Liver (tissue), 9 donors: ENCODE measurements around the gene SREK1IP1. TPM values are rescaled to one million over a fixed set of nuclear protein-coding genes. Genes with fewer than 3 reads are reported as not detected.
"Not testable (repeated sequence)": the region's sequence is repeated elsewhere in the genome, so short reads cannot be mapped to it uniquely, and the experiment has no call there.

ENCODE experiments used
- DNase-seq: peaks from one replicate; pipeline ENCODE4 v3.0.0-alpha.2; 2017; ENCODE audit warnings: low spot score
- H3K27ac ChIP-seq, 2 donors: one replicate each; pipeline ENCODE4 v1.7.0; 2013; ENCODE audit warnings: inconsistent platforms in 2 of 2, low read length in 2 of 2, control low read depth in 1 of 2, low read depth in 1 of 2, mild to moderate bottlenecking in 1 of 2
- H3K27me3 ChIP-seq, 4 donors: one replicate each; pipeline versions ENCODE4 v1.6.1 to v1.7.0; 2013; ENCODE audit warnings: low read length in 3 of 4, inconsistent platforms in 1 of 4, mild to moderate bottlenecking in 1 of 4, moderate library complexity in 1 of 4; ENCODE audit not compliant: control insufficient read depth in 4 of 4, insufficient read depth in 4 of 4
- H3K36me3 ChIP-seq, 4 donors: one replicate each; pipeline versions ENCODE4 v1.6.1 to v1.7.0; 2013; ENCODE audit warnings: low read length in 3 of 4, mild to moderate bottlenecking in 3 of 4, low read depth in 1 of 4, moderate library complexity in 1 of 4; ENCODE audit not compliant: control insufficient read depth in 4 of 4, insufficient read depth in 3 of 4
- H3K4me1 ChIP-seq, 4 donors: one replicate each; pipeline versions ENCODE4 v1.6.1 to v1.7.0; 2013; ENCODE audit warnings: low read length in 3 of 4, mild to moderate bottlenecking in 3 of 4, moderate library complexity in 1 of 4; ENCODE audit not compliant: control insufficient read depth in 4 of 4, insufficient read depth in 4 of 4
- H3K4me3 ChIP-seq, 3 donors: one replicate each; pipeline versions ENCODE4 v1.6.1 to v1.7.0; 2013; ENCODE audit warnings: low read length in 3 of 3, control low read depth in 1 of 3, low read depth in 1 of 3, mild to moderate bottlenecking in 1 of 3
- H3K9ac ChIP-seq, 2 donors: one replicate each; pipeline ENCODE4 v1.7.0; 2013; ENCODE audit warnings: low read length in 2 of 2, mild to moderate bottlenecking in 2 of 2, moderate library complexity in 2 of 2, control low read depth in 1 of 2, low read depth in 1 of 2
- H3K9me3 ChIP-seq, 4 donors: one replicate each; pipeline versions ENCODE4 v1.6.1 to v1.7.0; 2013; ENCODE audit warnings: low read length in 3 of 4; ENCODE audit not compliant: control insufficient read depth in 4 of 4
- EGR1 ChIP-seq, 2 donors: IDR thresholded peaks; 2 replicates each; pipeline ENCODE4 v1.6.1; 2016 to 2018; ENCODE audit warnings: antibody characterized with exemption in 2 of 2, low read depth in 2 of 2
- FOXA1 ChIP-seq: IDR thresholded peaks from 2 replicates; pipeline ENCODE4 v1.6.1; 2016; ENCODE audit warnings: antibody characterized with exemption
- FOXA2 ChIP-seq: IDR thresholded peaks from 2 replicates; pipeline ENCODE4 v1.6.1; 2016; ENCODE audit warnings: antibody characterized with exemption
- GABPA ChIP-seq, 2 donors: IDR thresholded peaks in 1 of 2; conservative IDR thresholded peaks in 1 of 2; 2 replicates each; pipeline ENCODE4 v1.6.1; 2016; ENCODE audit warnings: antibody characterized with exemption in 2 of 2, mild to moderate bottlenecking in 1 of 2, moderate library complexity in 1 of 2
- HNF4A ChIP-seq, 2 donors: conservative IDR thresholded peaks; 2 replicates each; pipeline ENCODE4 v1.6.1; 2016; ENCODE audit warnings: antibody characterized with exemption in 2 of 2, mild to moderate bottlenecking in 2 of 2
- HNF4G ChIP-seq: IDR thresholded peaks from 2 replicates; pipeline ENCODE4 v1.6.1; 2016; ENCODE audit warnings: antibody characterized with exemption
- JUND ChIP-seq, 2 donors: IDR thresholded peaks; 2 replicates each; pipeline ENCODE4 v1.6.1; 2016; ENCODE audit warnings: antibody characterized with exemption in 2 of 2
- NR2F2 ChIP-seq: IDR thresholded peaks from 2 replicates; pipeline ENCODE4 v1.6.1; 2016; ENCODE audit warnings: antibody characterized with exemption
- RAD21 ChIP-seq, 2 donors: IDR thresholded peaks; 2 replicates each; pipeline ENCODE4 v1.6.1; 2016; ENCODE audit warnings: antibody characterized with exemption in 2 of 2, mild to moderate bottlenecking in 2 of 2
- RXRA ChIP-seq, 2 donors: IDR thresholded peaks; 2 replicates each; pipeline ENCODE4 v1.6.1; 2017 to 2018; ENCODE audit warnings: antibody characterized with exemption in 2 of 2, mild to moderate bottlenecking in 1 of 2
- SP1 ChIP-seq: IDR thresholded peaks from 2 replicates; pipeline ENCODE4 v1.6.1; 2018; ENCODE audit warnings: antibody characterized with exemption, mild to moderate bottlenecking
- TAF1 ChIP-seq: conservative IDR thresholded peaks from 2 replicates; pipeline ENCODE4 v1.6.1; 2016; ENCODE audit warnings: antibody characterized with exemption, mild to moderate bottlenecking
- YY1 ChIP-seq: IDR thresholded peaks from 2 replicates; pipeline ENCODE4 v1.6.1; 2016; ENCODE audit warnings: antibody characterized with exemption, mild to moderate bottlenecking
- WGBS: extraction: QIAGEN DNeasy Blood & Tissue Kit; methylation state at CpG from one replicate; pipeline ENCODE4 v1.1.7; 2013; 5-methylcytosine and 5-hydroxymethylcytosine counted together
- polyA plus RNA-seq, 2 donors: library from polyadenylated mRNA; stranded (reverse) in 1 of 2; unstranded in 1 of 2; fragments of 200-250 nt in 1 of 2; fragments of >200 nt in 1 of 2; fragmentation: Nextera tagmentation in 1 of 2; extraction: Ambion mirVana in 1 of 2; gene quantifications; one replicate each; pipeline versions ENCODE4 v1.2.1 to v1.2.3, GENCODE V29; 2013 to 2015
- total RNA-seq, 2 donors: library from RNA; depleted of rRNA; stranded (reverse); fragments of >200 nt; gene quantifications; one replicate each; pipeline ENCODE4 v1.2.3, GENCODE V29; 2014
- TF ChIP-seq, protein P1 (sequence below): IDR thresholded peaks from 2 replicates; pipeline ENCODE4 v1.6.1; 2016; ENCODE audit warnings: antibody characterized with exemption
- TF ChIP-seq, protein P2 (sequence below): fragments of 150-350 bp; IDR thresholded peaks from 2 replicates; pipeline ENCODE4 v1.5.1; 2017; ENCODE audit warnings: improper control_type of control experiment, low read depth, low read length; ENCODE audit not compliant: missing input control
- TF ChIP-seq, protein P3 (sequence below): IDR thresholded peaks from 2 replicates; pipeline ENCODE4 v1.6.1; 2016; ENCODE audit warnings: antibody characterized with exemption
- TF ChIP-seq, protein P4 (sequence below): IDR thresholded peaks from 2 replicates; pipeline ENCODE4 v1.6.1; 2016; ENCODE audit warnings: antibody characterized with exemption, mild to moderate bottlenecking
- TF ChIP-seq, protein P5 (sequence below): IDR thresholded peaks from 2 replicates; pipeline ENCODE4 v1.6.1; 2016; ENCODE audit warnings: antibody characterized with exemption
- donor health status: healthy.
- donor health status: healthy.
- donor health status: healthy.
- donor health status: healthy.
- donor health status: healthy.

SREK1IP1 gene
- total and polyA plus RNA-seq, 4 donors: 2.9 to 22.0 (median 7.8) TPM

DNA sequence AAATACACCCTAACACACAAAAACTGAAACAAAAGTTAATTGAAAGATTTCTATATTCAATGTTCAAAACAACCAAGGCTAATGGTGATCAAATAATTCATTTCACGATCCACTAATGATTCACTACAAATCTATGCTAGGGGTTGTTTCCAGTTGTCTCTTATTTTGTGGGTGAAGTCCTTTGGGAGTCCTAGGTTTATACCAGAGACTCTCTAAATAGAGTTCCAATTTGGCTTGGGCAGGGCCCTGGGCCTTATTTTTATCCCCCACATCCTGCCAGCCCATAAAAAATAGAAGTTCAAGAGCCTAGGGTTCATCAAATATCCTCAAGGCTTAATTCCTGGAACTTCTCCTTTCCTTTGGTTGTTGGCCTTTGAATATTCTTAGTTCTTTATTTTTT lies 26.1 kb downstream of the SREK1IP1 start:
- no peak for DNase-seq
- Histone ChIP-seq H3K27me3 (no peaks in the 10 kb centered on the region), H3K4me3 (no peak overlapping the region), H3K4me1 (no peaks in the 10 kb centered on the region), H3K36me3 (peaks cover 0 to 19% (median 10%) of the 10 kb centered on the region in 4 donors), H3K27ac (no peak overlapping the region), H3K9me3 (no peaks in the 10 kb centered on the region), H3K9ac (no peak overlapping the region)
- TF ChIP-seq JUND (IDR thresholded peaks at IDR 0.05) (no peak), RXRA (IDR thresholded peaks at IDR 0.05) (no peak)
- 92% methylated on average over 1 of the region's 1 CpG for WGBS

DNA sequence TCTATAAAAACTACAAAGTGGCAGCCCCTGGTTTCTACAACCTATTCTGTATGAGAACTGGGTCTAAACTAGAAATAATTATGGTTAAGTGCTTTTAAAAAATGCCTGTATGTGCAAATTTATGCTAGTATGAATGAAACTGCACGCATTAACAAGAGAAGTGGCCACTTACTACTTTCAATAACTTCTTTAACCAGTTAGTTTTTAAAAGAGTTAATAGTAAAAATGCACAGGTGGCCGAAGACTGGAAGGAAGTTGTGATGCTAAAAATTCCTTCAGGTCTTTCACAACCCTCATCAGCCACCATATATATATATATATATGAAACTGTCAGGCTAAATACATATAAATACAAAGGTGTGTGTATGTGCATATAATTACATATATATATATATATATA lies 41.3 kb downstream of the SREK1IP1 start:
- H3K9ac ChIP-seq: no peak overlapping the region
- H3K36me3 ChIP-seq: peaks cover 2 to 14% (median 8%) of the 10 kb centered on the region in 4 donors
- DNase-seq: no peak
- H3K27me3 ChIP-seq: no peaks in the 10 kb centered on the region
- 97% methylated on average over 2 of the region's 2 CpGs for WGBS
- no peak for TF ChIP-seq FOXA2
- no peak for TF ChIP-seq FOXA1
- TF ChIP-seq, protein P1, sequence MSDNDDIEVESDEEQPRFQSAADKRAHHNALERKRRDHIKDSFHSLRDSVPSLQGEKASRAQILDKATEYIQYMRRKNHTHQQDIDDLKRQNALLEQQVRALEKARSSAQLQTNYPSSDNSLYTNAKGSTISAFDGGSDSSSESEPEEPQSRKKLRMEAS: no peak
- no peak for TF ChIP-seq RXRA (IDR thresholded peaks at IDR 0.05)
- no peak for TF ChIP-seq NR2F2
- H3K4me1 ChIP-seq: no peaks in the 10 kb centered on the region
- H3K27ac ChIP-seq: no peak overlapping the region
- H3K9me3 ChIP-seq: no peaks in the 10 kb centered on the region
- no peak overlapping the region for H3K4me3 ChIP-seq

DNA sequence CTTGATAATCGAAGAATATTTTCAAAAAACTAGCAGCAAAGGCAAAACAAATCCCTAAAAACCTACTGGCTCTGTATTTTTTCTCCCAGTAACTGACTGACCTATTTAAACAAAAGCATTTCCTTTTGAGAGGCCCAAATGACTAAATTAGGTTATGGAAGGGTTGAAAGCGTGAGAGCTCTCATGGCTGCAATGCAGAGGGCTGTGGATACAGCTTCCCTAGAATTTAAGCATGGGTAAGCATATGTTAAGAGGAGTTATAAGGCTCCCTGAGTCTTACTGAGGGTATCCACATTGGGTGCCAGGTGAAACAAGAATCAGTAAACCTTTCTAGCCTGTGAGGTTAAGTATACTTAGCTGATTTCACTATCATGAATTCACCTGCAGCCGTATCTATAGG lies 45.9 kb downstream of the SREK1IP1 start:
- H3K9me3 ChIP-seq: no peaks in the 10 kb centered on the region
- H3K4me3 ChIP-seq: no peak overlapping the region
- TF ChIP-seq RAD21 (IDR thresholded peaks at IDR 0.05) (no peak), GABPA (IDR thresholded peaks at IDR 0.05 in 1 of 2, conservative IDR thresholded peaks at IDR 0.05 in 1 of 2) (no peak), FOXA1 (no peak), SP1 (no peak), FOXA2 (no peak), HNF4G (no peak), EGR1 (IDR thresholded peaks at IDR 0.05; ENCODE audit: low read depth in 2 of 2) (no peak), HNF4A (conservative IDR thresholded peaks at IDR 0.05) (no peak), YY1 (no peak), NR2F2 (no peak), JUND (IDR thresholded peaks at IDR 0.05) (no peak), RXRA (IDR thresholded peaks at IDR 0.05) (no peak), TAF1 (no peak)
- TF ChIP-seq, protein P2, sequence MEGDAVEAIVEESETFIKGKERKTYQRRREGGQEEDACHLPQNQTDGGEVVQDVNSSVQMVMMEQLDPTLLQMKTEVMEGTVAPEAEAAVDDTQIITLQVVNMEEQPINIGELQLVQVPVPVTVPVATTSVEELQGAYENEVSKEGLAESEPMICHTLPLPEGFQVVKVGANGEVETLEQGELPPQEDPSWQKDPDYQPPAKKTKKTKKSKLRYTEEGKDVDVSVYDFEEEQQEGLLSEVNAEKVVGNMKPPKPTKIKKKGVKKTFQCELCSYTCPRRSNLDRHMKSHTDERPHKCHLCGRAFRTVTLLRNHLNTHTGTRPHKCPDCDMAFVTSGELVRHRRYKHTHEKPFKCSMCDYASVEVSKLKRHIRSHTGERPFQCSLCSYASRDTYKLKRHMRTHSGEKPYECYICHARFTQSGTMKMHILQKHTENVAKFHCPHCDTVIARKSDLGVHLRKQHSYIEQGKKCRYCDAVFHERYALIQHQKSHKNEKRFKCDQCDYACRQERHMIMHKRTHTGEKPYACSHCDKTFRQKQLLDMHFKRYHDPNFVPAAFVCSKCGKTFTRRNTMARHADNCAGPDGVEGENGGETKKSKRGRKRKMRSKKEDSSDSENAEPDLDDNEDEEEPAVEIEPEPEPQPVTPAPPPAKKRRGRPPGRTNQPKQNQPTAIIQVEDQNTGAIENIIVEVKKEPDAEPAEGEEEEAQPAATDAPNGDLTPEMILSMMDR: no peak
- TF ChIP-seq, protein P3, sequence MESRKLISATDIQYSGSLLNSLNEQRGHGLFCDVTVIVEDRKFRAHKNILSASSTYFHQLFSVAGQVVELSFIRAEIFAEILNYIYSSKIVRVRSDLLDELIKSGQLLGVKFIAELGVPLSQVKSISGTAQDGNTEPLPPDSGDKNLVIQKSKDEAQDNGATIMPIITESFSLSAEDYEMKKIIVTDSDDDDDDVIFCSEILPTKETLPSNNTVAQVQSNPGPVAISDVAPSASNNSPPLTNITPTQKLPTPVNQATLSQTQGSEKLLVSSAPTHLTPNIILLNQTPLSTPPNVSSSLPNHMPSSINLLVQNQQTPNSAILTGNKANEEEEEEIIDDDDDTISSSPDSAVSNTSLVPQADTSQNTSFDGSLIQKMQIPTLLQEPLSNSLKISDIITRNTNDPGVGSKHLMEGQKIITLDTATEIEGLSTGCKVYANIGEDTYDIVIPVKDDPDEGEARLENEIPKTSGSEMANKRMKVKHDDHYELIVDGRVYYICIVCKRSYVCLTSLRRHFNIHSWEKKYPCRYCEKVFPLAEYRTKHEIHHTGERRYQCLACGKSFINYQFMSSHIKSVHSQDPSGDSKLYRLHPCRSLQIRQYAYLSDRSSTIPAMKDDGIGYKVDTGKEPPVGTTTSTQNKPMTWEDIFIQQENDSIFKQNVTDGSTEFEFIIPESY: no peak
- TF ChIP-seq, protein P1: no peak
- TF ChIP-seq, protein P4, sequence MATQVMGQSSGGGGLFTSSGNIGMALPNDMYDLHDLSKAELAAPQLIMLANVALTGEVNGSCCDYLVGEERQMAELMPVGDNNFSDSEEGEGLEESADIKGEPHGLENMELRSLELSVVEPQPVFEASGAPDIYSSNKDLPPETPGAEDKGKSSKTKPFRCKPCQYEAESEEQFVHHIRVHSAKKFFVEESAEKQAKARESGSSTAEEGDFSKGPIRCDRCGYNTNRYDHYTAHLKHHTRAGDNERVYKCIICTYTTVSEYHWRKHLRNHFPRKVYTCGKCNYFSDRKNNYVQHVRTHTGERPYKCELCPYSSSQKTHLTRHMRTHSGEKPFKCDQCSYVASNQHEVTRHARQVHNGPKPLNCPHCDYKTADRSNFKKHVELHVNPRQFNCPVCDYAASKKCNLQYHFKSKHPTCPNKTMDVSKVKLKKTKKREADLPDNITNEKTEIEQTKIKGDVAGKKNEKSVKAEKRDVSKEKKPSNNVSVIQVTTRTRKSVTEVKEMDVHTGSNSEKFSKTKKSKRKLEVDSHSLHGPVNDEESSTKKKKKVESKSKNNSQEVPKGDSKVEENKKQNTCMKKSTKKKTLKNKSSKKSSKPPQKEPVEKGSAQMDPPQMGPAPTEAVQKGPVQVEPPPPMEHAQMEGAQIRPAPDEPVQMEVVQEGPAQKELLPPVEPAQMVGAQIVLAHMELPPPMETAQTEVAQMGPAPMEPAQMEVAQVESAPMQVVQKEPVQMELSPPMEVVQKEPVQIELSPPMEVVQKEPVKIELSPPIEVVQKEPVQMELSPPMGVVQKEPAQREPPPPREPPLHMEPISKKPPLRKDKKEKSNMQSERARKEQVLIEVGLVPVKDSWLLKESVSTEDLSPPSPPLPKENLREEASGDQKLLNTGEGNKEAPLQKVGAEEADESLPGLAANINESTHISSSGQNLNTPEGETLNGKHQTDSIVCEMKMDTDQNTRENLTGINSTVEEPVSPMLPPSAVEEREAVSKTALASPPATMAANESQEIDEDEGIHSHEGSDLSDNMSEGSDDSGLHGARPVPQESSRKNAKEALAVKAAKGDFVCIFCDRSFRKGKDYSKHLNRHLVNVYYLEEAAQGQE: no peak
- TF ChIP-seq, protein P5, sequence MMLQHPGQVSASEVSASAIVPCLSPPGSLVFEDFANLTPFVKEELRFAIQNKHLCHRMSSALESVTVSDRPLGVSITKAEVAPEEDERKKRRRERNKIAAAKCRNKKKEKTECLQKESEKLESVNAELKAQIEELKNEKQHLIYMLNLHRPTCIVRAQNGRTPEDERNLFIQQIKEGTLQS: no peak
- no peaks in the 10 kb centered on the region for H3K27me3 ChIP-seq
- no peaks in the 10 kb centered on the region for H3K4me1 ChIP-seq
- no peak for DNase-seq
- peaks cover 1 to 17% (median 9%) of the 10 kb centered on the region in 4 donors for H3K36me3 ChIP-seq
- H3K27ac ChIP-seq: no peak overlapping the region
- WGBS: 83% methylated on average over 3 of the region's 3 CpGs
- H3K9ac ChIP-seq: no peak overlapping the region

DNA sequence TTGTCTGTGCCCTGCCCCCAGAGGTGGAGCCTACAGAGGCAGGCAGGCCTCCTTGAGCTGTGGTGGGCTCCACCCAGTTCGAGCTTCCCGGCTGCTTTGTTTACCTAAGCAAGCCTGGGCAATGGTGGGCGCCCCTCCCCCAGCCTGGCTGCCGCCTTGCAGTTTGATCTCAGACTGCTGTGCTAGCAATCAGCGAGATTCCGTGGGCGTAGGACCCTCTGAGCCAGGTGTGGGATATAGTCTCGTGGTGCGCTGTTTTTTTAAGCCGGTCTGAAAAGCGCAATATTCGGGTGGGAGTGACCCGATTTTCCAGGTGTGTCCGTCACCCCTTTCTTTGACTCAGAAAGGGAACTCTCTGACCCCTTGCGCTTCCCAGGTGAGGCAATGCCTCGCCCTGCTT lies 54.0 kb downstream of the SREK1IP1 start:
- H3K4me3 ChIP-seq, H3K9ac ChIP-seq, DNase-seq, H3K4me1 ChIP-seq, H3K27me3 ChIP-seq, H3K36me3 ChIP-seq, H3K9me3 ChIP-seq, H3K27ac ChIP-seq: not testable (repeated sequence)
- WGBS: 86% methylated on average over 12 of the region's 16 CpGs
